Fibroblast of villous mesenchyme (primary cell): ENCODE results near the gene ING4. TPM values are rescaled to one million over a fixed set of nuclear protein-coding genes. Genes with fewer than 3 reads are reported as not detected.

ENCODE experiments used
- DNase-seq: peaks from one replicate; pipeline ENCODE4 v3.0.0-alpha.2; 2010; ENCODE audit warnings: low read depth
- H3K4me3 ChIP-seq: 2 replicates; pipeline ENCODE4 v1.5.1; 2011; ENCODE audit warnings: low read depth, mild to moderate bottlenecking, low read length
- CTCF ChIP-seq: IDR thresholded peaks from 2 replicates; pipeline ENCODE4 v1.5.1; 2012; ENCODE audit warnings: low read depth, mild to moderate bottlenecking, low read length; ENCODE audit not compliant: insufficient read depth
- total RNA-seq: library from RNA; depleted of rRNA; stranded (reverse); fragments of >200 nt; gene quantifications from 2 replicates; pipeline ENCODE4 v1.2.3, GENCODE V29; 2012

ING4 gene
- total RNA-seq, 1 donor, result 25.5 TPM

- TF ChIP-seq CTCF, result no peak
- no peak overlapping the region for H3K4me3 ChIP-seq
- no peak for DNase-seq
These were observed 32.2 kb downstream of the ING4 start for GRCh38 chr12:6630736-6631135.

- no peak for TF ChIP-seq CTCF
- no peak for DNase-seq
- no peak overlapping the region for H3K4me3 ChIP-seq
These were observed 35.3 kb downstream of the ING4 start for GRCh38 chr12:6627616-6628015.

GRCh38 chr12:6626654-6627283, 36.1 kb downstream of the ING4 start:
- H3K4me3 ChIP-seq, result no peak overlapping the region
- TF ChIP-seq CTCF, result no peak
- DNase-seq, result no peak

- no peak for TF ChIP-seq CTCF
These were observed 42.0 kb downstream of the ING4 start for GRCh38 chr12:6620885-6621274.

GRCh38 chr12:6620137-6620884, 42.6 kb downstream of the ING4 start:
- H3K4me3 ChIP-seq, result no peak overlapping the region
- peak; percentile 32 for DNase-seq
- peak; percentile 52 for TF ChIP-seq CTCF

More at GRCh38 chr12:6620885-6621274, 42.0 kb downstream of the ING4 start:
- H3K4me3 ChIP-seq, result no peak overlapping the region
- DNase-seq, result no peak

GRCh38 chr12:6618483-6619225, 44.3 kb downstream of the ING4 start:
- no peak overlapping the region for H3K4me3 ChIP-seq
- no peak for DNase-seq
- no peak for TF ChIP-seq CTCF
